Ishikawa (cell line): Measurements from ENCODE around the gene KCTD16.

Experiments
- CEBPB ChIP-seq: IDR thresholded peaks from 2 replicates; pipeline ENCODE4 v1.6.1; 2012
- CREB1 ChIP-seq: IDR thresholded peaks from 2 replicates; pipeline ENCODE4 v1.6.1; 2012; ENCODE audit warnings: low read depth
- EGR1 ChIP-seq: IDR thresholded peaks from 2 replicates; pipeline ENCODE4 v1.6.1; 2012
- EP300 ChIP-seq: IDR thresholded peaks from 2 replicates; pipeline ENCODE4 v1.6.1; 2012; ENCODE audit warnings: borderline replicate concordance
- FOXM1 ChIP-seq: IDR thresholded peaks from 2 replicates; pipeline ENCODE4 v1.6.1; 2012; ENCODE audit warnings: low read depth, borderline replicate concordance
- NFIC ChIP-seq: IDR thresholded peaks from 2 replicates; pipeline ENCODE4 v1.6.1; 2012
- RAD21 ChIP-seq: IDR thresholded peaks from 2 replicates; pipeline ENCODE4 v1.6.1; 2012; ENCODE audit warnings: low read depth
- TAF1 ChIP-seq: IDR thresholded peaks from 2 replicates; pipeline ENCODE4 v1.6.1; 2012; ENCODE audit warnings: low read depth, mild to moderate bottlenecking
- TCF12 ChIP-seq: IDR thresholded peaks from 2 replicates; pipeline ENCODE4 v1.6.1; 2012; ENCODE audit warnings: low read depth
- TEAD4 ChIP-seq: IDR thresholded peaks from 2 replicates; pipeline ENCODE4 v1.6.1; 2012
- YY1 ChIP-seq: IDR thresholded peaks from 2 replicates; pipeline ENCODE4 v1.6.1; 2012; ENCODE audit warnings: low read depth
- ZBTB7A ChIP-seq: IDR thresholded peaks from 2 replicates; pipeline ENCODE4 v1.6.1; 2012; ENCODE audit warnings: low read depth
- TF ChIP-seq, protein P1 (sequence below): IDR thresholded peaks from 2 replicates; pipeline ENCODE4 v1.6.1; 2012
- TF ChIP-seq, protein P2 (sequence below): IDR thresholded peaks from 2 replicates; pipeline ENCODE4 v1.6.1; 2012; ENCODE audit warnings: low read depth, mild to moderate bottlenecking
- TF ChIP-seq, protein P3 (sequence below): IDR thresholded peaks from 2 replicates; pipeline ENCODE4 v1.6.1; 2012

The KCTD16 gene

DNA sequence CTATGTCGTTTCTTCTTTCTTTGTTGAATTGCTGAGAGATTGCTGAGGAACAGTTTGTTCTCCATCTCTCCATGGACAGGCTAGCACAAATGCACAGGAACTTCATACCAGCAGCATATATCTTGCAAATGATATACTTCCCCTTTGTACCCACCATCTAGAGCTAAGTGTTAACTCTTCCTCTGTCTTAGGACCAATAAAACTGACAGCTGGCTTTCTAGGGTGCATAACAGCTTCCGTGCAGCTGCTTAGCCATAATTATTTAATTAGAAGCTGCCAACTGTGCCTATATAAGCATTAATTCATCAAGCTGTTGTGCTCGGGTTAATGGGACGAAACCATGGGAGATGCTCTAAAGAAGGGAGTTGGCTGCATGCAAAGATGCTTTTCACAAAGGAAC, 38.7 kb downstream of the KCTD16 start:
- TF ChIP-seq, protein P1, sequence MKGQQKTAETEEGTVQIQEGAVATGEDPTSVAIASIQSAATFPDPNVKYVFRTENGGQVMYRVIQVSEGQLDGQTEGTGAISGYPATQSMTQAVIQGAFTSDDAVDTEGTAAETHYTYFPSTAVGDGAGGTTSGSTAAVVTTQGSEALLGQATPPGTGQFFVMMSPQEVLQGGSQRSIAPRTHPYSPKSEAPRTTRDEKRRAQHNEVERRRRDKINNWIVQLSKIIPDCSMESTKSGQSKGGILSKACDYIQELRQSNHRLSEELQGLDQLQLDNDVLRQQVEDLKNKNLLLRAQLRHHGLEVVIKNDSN = no peak
- TF ChIP-seq, protein P2, sequence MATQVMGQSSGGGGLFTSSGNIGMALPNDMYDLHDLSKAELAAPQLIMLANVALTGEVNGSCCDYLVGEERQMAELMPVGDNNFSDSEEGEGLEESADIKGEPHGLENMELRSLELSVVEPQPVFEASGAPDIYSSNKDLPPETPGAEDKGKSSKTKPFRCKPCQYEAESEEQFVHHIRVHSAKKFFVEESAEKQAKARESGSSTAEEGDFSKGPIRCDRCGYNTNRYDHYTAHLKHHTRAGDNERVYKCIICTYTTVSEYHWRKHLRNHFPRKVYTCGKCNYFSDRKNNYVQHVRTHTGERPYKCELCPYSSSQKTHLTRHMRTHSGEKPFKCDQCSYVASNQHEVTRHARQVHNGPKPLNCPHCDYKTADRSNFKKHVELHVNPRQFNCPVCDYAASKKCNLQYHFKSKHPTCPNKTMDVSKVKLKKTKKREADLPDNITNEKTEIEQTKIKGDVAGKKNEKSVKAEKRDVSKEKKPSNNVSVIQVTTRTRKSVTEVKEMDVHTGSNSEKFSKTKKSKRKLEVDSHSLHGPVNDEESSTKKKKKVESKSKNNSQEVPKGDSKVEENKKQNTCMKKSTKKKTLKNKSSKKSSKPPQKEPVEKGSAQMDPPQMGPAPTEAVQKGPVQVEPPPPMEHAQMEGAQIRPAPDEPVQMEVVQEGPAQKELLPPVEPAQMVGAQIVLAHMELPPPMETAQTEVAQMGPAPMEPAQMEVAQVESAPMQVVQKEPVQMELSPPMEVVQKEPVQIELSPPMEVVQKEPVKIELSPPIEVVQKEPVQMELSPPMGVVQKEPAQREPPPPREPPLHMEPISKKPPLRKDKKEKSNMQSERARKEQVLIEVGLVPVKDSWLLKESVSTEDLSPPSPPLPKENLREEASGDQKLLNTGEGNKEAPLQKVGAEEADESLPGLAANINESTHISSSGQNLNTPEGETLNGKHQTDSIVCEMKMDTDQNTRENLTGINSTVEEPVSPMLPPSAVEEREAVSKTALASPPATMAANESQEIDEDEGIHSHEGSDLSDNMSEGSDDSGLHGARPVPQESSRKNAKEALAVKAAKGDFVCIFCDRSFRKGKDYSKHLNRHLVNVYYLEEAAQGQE = no peak
- no peak for TF ChIP-seq TAF1
- no peak for TF ChIP-seq YY1
- TF ChIP-seq CREB1 = no peak
- TF ChIP-seq ZBTB7A = no peak
- no peak for TF ChIP-seq TCF12
- TF ChIP-seq, protein P3, sequence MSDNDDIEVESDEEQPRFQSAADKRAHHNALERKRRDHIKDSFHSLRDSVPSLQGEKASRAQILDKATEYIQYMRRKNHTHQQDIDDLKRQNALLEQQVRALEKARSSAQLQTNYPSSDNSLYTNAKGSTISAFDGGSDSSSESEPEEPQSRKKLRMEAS = no peak
- no peak for TF ChIP-seq CEBPB
- TF ChIP-seq TEAD4 = no peak
- no peak for TF ChIP-seq NFIC
- TF ChIP-seq RAD21 = no peak
- TF ChIP-seq EGR1 = no peak
- no peak for TF ChIP-seq FOXM1
- TF ChIP-seq EP300 = no peak

DNA sequence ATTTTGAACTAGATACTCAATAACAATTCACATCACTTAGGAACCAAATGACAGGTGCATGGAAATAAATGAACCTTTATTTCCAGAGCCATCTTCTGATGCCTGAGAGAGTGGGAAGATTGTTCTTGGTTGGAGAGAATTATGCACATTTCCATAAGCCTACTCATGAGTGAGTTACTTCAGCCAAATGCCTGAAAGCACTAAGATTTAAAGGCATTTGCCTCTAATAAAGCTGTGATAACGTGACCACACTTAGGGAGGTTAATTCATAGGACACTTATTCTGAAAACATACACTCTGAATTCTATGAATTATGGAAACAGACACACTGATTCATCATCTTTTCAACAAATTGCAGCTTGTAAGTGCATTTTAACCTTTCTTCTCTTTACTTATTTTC, 40.0 kb downstream of the KCTD16 start:
- no peak for TF ChIP-seq TEAD4
- TF ChIP-seq, protein P3 = no peak
- no peak for TF ChIP-seq TAF1
- no peak for TF ChIP-seq CEBPB
- no peak for TF ChIP-seq RAD21
- TF ChIP-seq, protein P2 = no peak
- TF ChIP-seq, protein P1 = no peak
- no peak for TF ChIP-seq EP300
- TF ChIP-seq YY1 = no peak
- no peak for TF ChIP-seq ZBTB7A
- TF ChIP-seq CREB1 = no peak
- TF ChIP-seq NFIC = no peak

DNA sequence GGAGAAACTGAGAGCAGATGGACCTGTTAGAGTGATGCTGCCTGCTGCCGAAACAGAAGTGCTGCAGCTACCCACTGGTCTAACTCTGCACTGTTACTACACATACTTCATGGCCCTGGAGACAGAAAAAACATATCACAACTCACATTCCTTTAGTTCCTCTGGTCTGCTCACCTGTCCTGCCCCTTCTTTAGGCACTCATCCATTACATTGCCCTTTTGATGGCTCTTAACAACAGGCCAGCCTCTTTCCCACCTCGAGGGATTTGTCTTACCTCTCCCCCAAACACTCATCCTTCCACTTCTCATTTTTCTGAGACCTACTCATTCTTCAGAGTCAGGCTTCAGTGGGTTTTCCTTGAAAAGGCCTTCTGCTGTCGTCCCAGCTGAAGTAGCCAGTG, 49.2 kb downstream of the KCTD16 start:
- TF ChIP-seq, protein P3 = no peak
- TF ChIP-seq RAD21 (no peak), TCF12 (no peak), CREB1 (no peak), TEAD4 (no peak), EGR1 (no peak), EP300 (no peak), ZBTB7A (no peak), YY1 (no peak), CEBPB (no peak), FOXM1 (no peak), NFIC (no peak), TAF1 (no peak)
- TF ChIP-seq, protein P1 = no peak
- TF ChIP-seq, protein P2 = no peak

DNA sequence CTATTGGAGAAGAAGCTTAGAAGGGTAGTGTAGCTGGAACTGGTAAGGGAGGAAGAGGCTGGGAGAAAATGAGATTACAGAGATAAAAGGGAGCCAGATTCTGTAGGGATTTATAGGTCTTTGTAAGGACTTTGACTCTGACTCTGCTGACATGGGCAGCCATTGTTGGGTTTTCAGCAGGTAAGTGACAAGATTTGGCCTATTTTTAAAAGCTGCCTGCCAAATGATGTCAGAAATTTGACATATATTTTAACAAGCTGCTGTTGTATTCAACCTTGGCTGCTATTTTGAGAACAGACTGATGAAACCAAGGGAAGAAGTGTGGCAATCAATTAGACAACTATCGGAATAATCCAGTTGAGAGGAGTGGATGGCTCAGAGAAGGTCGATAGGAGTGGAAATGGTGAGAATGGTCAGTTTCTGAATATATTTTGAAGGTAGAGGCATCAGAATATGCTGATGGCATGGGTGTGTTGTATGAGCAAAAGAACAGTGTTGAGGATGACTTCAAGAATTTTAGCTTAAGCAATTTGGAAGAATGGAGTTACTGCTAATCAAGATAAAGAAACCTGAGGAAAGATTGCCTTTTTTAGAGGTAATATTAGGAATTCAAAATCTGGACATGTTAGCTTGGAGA, 56.8 kb downstream of the KCTD16 start:
- TF ChIP-seq TEAD4 (no peak), RAD21 (no peak)
